GM10847 (cell line): Measurements from ENCODE around the gene ANO5.

ENCODE experiments used
- POLR2A ChIP-seq: IDR thresholded peaks from 2 replicates; pipeline ENCODE4 v1.6.1; 2011; ENCODE audit not compliant: insufficient read length; ENCODE audit errors: extremely low read depth

The ANO5 gene

DNA sequence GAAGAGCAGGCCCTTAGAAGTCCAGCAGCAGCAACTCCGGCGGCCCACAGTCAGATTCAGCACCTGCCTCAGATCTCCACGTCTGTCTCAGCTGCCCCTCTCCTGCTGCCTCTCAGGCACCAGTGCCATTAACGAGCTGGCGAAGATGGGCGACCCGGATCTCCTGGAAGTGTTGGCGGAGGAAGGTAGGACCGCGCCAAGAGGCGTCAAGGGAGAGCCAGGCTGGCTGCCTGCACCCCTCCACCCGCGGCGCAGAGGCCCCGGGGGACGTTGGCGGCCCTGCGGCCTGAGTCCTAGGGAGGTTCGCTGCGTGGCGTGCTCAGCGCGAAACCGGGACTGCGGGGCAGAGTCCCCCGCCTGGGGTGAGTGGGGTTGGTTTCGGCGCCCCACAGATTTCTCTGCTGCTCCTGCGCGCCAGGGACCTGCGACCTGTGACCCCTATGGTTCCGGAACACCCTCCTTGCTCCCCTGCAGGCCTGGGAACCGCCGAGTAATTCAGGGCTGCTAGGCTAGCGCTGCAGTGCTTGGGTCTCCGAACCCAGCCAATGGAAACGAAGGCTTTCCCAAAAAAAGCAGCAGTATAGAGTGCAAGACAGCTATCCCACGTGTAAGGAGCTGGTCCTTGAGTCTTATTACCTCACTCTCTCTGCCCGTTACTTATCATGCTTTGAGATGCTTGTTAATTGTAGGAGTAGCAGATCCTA is 615 bp downstream of the ANO5 start:
- TF ChIP-seq POLR2A: no peak

DNA sequence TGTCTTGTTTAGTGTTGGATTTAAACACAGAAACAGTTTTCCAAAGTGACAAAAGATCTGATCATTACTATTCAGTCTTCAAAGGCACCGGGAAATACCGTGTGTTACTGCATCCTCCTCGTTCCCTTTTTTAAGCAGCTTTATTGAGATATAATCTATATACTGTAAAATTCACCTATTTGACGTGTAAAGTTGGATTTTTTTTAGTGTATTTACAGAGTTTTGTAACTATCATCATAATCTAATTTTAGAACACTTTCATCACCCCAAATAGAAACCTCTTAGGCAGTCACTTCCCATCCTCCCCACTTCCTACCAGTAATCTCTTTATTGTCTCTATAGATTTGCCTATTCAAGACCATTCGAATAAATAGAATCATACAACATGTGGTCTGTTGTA is 1.4 kb downstream of the ANO5 start:
- no peak for TF ChIP-seq POLR2A

- TF ChIP-seq POLR2A: no peak
Measured at GRCh38 chr11:22194907-22195306, 2.0 kb downstream of the ANO5 start.

- TF ChIP-seq POLR2A: no peak
Measured at GRCh38 chr11:22197139-22198005, 4.5 kb downstream of the ANO5 start.

DNA sequence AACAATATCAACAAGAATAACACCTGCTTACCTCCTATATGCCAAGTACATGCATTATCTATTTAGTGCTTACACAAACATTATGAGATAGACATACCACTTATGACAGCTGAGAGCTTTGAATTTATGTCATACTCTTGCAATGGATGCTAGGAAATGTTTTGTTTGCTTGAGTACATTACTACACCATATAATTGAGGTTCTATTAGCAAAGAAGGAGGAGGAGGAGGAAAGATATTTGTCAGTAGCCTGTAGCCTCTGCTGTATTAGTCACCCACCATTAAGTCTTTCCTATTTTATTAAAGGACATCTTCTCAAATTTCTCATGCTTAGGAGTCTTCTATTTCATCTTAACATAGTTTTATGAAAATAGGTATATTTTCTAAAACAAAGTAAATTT is 6.4 kb downstream of the ANO5 start:
- no peak for TF ChIP-seq POLR2A

DNA sequence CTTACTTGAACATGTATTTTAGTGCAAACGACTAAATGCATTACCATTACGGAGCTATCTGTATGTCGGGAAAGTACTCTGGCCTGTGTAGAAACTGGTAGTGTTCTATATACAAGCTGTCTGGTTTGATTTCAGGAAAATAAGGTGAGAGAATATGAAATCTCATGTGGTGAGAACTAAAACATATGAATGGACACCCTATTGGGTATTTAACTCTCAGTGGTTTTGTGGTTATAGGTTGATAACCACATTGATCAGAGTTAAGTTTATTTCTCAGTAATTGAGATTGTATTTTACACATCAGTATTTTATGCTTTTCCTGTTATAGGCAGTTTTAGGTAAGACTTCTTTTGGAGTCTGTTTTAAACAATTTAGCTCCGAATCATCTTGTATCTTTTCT is 10.4 kb downstream of the ANO5 start:
- no peak for TF ChIP-seq POLR2A

GRCh38 chr11:22207162-22207561 is 14.3 kb downstream of the ANO5 start:
- no peak for TF ChIP-seq POLR2A

DNA sequence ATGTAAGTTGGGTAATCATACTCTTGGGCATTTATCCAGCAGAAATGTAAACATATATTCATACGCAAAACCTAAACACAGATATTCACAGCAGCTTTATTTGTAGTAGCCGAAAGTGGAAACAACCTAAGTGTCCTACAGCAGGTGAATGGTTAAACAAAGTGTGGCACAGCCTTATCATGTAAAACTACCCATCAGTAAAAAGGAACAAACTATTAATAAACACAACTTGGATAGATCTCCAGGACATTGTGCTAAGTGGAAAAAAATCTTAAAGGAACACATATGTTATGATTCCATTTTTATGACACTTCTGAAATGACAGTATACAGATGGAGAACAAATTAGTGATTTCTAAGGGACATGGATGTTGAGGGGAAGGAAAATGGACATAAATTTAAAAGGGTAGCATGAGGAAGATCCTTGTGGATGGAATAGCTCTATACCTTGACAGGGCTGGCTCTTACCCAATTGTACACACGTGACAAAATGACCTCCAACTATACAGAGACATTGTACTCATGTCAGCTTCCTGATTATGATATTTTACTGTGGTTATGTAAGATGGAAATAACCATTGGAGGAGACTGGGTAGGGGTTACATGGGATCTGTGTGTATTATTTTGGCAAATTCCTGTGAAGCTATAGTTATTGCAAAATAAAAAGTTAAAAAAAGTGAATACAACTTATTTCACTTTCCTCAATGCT is 15.4 kb downstream of the ANO5 start:
- no peak for TF ChIP-seq POLR2A

DNA sequence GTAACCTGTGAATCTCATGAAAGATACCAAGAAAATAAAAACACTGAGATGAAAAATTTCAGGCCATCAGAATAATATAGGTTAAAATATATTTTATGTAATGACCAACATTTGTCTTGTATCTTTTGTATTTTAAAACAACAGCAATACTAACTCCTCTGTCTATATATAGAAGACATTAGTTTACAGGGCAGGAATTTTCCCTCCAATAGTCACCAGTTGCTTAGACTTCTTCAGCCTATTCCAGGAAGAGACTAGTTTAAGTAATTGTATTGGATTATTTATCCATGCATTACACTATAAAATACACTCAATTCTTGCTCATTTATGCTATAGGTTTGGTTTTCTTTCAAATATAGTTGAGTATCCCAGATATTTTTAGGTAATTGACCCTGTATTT is 24.1 kb downstream of the ANO5 start:
- no peak for TF ChIP-seq POLR2A

GRCh38 chr11:22221143-22221542 is 28.3 kb downstream of the ANO5 start:
- no peak for TF ChIP-seq POLR2A

GRCh38 chr11:22225190-22225589 is 32.3 kb downstream of the ANO5 start:
- TF ChIP-seq POLR2A: no peak

DNA sequence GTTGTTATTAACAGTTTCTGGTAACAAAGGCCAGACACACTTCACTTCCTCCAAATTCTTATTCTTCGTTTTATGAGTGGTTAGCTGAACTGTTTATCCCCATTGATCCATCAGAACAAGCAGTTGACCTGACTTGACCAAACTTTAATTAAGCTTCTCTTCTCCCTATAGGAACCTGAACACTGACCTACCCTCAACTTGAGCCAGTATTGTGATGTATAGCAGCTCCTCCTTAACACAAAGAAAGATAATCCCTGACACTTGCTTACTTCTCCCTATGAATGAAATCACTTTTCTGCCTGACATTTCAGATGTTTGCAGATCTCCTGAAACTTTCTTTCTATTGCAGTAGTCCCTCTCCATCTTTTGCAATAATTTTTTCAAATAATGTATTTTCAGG is 41.9 kb downstream of the ANO5 start:
- no peak for TF ChIP-seq POLR2A

GRCh38 chr11:22244986-22245592 is 52.2 kb downstream of the ANO5 start:
- no peak for TF ChIP-seq POLR2A

GRCh38 chr11:22246992-22247391 is 54.1 kb downstream of the ANO5 start:
- no peak for TF ChIP-seq POLR2A

GRCh38 chr11:22249871-22250270 is 57.0 kb downstream of the ANO5 start:
- TF ChIP-seq POLR2A: no peak
